ENCODE results near the gene DENND1A.

The DENND1A gene

GRCh38 chr9:123331346-123332060 is 598.4 kb downstream of the DENND1A start:
- DNase-seq (ENCODE audit: low read depth in 2 of 3, low spot score in 2 of 3) = no peak
